Activated T-cell treated with anti-CD3 and anti-CD28 coated beads, Interleukin-2, amount 50 U/mL, for 1 hour (primary cell): Measurements from ENCODE around the gene RPL26.
A peak's percentile ranks its signal among the peaks of the same experiment; 100 is the strongest.
"Not testable (repeated sequence)": the region's sequence is repeated elsewhere in the genome, so short reads cannot be mapped to it uniquely, and the experiment has no call there.

Source experiments
- DNase-seq: peaks from one replicate; pipeline ENCODE4 v3.0.0-alpha.2; 2020

Gene RPL26

DNA sequence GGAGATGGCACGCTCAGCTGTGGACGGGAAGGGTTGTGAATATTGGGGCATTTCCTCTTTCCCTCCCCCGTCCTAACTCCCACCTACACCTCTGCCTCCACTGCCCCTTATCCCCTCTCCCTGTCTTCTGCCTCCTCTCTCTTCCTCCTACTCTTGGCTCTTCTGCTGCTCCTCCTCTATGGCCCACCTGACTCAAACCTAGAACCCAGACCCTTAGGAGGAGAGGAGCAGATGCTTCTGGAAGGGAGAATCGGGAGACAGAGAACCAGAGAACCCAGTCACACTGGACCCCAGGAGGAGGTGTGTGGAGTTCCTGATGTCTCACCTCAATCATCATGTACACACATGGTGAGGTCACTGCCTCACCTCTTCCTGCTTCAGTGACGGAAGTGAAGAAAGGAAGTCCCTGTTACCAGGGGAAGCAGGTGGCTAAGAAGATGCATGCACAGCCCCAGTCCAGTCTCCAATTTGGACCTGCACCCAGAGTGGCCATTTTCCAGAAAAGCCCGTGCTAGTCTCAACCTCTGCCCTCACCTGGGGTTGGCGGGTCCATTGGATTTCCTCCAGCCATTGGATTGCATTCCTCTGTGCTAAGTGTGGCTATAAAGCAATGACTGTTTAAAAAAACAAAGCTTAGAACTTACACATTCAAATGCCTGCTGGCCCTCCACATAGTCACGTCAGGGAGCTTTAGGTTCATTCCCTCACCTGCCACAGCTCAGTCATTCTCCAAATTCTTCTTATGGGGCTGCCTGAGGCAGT lies 10.7 kb upstream of the RPL26 start:
- DNase-seq = peak; percentile 42

DNA sequence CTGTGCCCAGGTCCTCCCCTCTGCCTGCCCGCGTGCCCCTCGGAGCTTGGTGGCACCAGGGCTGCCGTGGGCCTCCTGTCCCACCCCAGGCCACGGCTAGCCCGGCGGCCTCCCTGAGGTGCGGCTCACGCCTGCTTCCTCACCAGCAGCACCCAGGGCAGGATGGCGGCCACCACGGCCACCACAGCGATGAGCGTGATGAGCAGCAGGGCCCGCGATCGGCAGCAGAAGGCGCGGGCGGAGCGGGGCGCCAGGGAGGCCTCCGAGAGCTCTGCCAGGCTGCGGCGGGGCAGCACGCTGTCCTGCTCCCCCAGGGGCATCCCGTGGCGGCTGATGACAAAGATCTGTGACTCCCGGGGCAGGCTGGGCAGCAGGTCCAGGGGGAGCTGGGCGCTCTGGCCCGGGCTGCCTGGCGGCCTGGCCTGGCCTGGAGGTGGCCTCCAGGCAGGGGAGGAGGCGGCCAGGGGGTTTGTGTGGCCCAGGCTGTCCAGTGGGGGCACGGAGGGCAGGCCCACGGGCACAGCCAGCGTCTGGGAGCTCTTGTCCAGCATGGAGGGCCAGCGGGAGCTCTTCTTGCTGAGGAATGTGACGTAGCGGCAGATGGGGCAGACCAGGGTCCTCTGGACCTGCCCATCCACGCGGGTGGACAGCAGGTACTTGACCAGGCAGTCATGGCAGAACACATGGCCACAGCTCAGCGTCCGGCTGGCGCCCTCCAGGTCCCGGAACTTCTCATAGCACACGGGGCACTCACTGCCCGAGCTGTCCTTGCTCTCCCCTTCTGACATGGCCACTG lies 9.9 kb upstream of the RPL26 start:
- no peak for DNase-seq

DNA sequence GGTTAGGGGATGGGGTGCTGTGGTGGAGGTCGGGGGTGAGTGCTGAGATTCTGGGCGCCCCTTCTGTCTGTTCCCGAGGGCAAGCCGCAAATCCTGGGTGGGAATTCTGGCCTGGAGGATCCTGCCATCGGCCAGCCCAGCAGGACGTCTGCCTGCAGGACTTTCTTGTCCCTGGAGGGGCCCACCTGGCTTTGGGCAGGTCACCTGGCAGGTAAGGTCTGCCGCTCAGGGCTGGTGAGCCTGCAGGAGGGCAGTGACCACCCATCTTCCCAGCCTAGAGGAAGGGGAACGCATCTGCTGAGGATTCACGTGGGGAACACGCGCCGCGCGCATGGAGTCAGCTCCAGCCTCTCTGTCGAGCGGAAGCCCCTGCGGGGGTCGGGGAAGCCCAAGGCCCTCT lies 9.3 kb upstream of the RPL26 start:
- no peak for DNase-seq

DNA sequence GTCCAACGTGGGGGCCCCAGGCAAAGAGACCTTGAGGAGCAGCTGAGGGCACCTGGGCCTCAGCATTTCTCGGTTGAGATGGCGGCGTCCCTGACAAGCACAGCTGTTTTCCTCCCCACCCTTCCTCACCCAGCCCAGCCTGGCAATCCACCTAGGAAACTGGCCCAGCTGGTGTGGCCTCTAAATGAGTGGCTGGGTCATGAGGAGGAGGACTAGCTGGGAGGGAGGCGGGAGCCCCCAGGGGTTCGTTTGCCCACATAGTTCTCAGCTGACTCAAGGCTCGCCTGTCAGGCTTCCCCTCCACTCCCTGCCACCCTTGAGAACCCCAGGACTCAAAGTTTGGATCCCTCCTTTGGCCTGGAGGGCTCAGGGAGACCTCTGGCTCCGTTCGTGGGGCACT lies 8.7 kb upstream of the RPL26 start:
- no peak for DNase-seq

DNA sequence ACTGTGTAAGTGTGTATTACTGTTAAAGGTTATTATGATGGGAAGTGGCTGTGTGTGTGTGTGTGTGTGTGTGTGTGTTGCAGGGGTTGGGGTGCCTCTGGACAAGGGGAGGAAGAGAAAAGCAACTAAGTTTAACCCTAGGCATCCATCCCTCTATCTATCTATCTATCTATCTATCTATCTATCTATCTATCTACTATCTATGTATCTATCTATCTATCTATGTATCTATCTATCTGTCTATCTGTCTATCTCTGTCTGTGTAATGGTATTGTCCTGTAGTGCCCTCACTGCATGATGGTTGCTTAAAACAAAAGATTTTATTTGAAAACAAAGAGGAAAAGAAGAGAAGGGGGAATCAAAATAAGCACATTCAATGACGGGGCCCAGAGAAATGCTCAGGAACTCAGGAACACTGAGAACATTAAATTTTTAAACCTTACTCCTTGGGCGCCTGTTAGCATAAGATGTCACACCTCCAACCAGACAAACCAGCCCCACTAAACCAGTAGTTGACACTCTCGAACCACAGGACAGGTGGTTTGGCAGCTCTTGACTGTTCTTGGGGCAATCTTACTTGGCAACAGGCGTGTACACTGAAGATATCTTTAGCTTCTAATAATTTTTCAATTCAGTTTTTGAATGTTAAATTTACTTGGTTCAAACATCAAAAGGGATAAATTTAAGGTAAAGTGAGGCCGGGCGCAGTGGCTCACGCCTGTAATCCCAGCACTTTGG lies 5.1 kb upstream of the RPL26 start:
- no peak for DNase-seq

DNA sequence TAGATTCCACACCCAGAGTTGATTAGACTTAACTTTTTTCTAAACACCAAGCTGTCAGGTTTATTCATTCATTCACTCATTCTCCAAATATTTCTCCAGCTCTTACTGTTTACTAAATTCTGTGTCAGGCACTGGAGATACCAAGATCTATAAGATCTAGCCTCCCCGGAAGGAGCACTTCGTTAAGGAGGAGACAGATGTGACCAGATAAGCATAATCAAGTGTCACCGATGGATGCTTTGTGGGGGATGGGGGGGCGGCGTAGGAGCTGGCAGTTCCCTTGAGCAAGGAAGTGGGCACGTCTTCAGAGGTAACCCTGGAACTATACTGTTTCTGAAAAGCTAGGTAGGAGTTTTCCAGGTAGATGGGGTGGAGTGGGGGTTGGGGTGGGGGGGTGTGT lies 3.8 kb upstream of the RPL26 start:
- DNase-seq = no peak

DNA sequence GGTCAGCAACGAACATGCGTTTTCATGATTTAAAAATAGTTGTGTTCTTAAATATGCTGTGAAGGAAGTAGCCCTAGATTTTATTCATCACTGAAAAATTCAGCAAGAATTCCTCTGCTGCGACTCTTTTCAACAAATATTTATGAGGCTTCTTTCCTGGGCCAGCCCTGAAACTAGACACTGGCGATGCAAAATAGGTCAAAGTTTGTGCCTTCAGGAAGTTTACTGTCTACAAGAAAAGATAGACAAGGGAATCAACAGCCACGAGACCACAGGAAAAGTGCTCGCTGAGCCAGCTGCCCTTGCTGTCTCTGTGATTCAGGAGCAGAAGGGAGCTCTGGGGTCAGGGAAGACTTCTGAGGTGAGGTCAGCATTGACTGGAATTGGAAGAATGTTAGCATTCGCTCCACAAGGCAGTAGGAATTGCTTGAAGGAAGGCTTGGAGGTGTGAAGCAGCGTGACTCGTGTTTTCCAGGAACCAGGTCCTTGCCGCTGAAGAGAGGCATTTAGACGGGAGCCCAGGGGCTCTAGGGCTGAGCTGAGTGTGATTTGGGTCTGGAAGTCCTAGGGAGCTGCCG lies 1.9 kb upstream of the RPL26 start:
- DNase-seq = no peak

DNA sequence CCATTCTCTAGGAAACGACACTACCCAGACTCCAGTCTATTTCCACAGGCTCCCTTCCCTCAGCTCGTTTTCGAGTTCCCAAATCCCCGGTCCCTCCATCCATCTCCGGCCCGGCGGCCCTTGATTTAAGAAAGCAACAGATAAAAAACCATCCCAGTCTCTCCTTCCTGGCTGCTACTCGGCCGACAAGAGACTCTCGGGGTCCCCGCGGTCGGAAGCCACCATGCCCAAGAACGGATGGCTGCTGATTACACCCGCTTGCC lies 182 bp downstream of the RPL26 start:
- no peak for DNase-seq

DNA sequence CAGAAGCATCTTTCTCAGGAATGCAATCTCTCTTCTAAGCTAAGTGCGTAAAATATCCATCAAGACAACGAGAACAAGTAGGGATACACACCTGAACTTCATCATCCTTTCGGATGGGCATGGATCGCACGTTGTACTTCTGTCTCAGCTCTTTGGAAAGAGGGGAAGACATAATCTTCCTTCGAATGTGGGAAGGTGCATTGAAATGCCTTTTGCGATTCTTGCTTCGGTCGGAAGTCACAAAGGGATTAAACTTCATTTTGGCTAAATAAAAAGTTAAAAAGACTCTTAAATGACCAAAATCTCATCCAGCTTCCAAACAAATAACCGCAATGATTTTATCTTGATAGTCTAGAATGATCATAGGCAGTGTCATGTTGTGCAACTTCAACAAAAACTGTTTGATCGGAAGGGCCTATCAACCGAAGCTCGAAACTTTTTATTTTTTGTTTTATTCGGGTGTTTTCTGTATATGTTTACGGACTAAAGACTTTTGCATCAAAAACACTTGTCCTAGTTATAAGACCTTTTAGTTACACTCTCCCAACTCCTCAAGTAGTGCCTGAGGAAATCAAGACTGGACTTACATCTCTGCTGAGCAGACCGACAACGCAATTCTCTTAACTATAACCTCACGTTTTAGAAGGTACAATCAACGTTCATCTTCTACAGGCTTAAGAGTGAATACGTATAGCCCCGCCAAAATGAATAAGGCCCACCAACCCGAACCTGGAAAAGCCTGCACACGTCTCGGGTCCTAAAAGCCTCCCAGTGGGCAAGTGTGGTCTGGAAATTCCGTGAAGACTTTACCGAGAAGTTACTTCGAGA lies 727 bp downstream of the RPL26 start:
- DNase-seq = no peak

DNA sequence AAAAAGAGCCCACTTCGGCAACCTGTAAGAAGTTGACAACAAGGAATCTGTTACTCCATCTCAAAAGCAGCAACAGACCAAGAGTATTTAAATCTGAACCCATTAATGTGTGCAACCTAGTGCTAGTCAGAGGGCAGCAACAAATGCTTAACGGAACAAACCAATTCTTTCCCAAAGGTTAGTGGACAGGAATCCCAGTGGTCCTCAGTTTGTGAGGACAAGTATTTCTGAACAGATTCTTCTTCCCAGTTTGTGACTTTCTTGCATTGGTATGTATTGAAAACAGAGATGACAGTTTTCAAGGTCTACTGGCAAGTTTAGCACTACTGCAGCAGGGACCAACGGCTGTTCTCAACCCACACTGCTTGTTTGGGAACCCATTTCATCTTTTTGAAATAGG lies 2.9 kb downstream of the RPL26 start:
- DNase-seq = no peak

DNA sequence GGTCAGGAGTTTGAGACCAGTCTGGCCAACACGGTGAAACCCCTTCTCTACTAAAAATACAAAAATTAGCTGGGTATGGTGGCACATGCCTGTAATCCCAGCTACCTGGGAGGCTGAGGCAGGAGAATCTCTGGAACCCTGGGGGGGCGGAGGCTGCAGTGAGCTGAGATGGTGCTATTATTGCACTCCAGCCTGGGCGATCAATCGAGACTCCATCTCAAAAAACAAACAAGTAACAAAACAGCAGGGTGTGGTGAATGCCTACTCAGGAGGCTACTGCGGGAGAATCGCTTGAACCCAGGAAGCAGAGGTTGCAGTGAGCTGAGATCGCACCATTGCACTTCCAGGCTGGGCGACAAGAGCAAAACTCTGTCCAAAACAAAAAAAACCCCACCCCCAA lies 4.9 kb downstream of the RPL26 start:
- DNase-seq = not testable (repeated sequence)

DNA sequence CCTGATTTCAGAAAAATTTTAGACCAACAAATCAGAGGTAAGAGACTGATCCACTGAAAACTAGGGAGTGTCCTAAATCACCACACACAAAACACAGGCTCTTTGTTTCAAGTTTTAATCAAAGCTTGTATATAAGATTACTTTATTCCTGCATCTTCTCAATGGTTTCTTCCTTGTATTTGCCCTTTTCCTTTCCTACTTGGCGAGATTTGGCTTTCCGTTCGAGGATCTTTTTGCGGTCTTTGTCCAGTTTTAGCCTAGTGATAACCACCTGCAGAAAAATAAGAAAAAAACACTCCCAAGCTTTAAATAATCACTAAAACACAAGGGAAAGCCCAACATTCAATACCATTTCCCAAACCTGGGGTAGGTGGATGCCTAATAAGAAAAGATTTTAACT lies 5.6 kb downstream of the RPL26 start:
- no peak for DNase-seq

DNA sequence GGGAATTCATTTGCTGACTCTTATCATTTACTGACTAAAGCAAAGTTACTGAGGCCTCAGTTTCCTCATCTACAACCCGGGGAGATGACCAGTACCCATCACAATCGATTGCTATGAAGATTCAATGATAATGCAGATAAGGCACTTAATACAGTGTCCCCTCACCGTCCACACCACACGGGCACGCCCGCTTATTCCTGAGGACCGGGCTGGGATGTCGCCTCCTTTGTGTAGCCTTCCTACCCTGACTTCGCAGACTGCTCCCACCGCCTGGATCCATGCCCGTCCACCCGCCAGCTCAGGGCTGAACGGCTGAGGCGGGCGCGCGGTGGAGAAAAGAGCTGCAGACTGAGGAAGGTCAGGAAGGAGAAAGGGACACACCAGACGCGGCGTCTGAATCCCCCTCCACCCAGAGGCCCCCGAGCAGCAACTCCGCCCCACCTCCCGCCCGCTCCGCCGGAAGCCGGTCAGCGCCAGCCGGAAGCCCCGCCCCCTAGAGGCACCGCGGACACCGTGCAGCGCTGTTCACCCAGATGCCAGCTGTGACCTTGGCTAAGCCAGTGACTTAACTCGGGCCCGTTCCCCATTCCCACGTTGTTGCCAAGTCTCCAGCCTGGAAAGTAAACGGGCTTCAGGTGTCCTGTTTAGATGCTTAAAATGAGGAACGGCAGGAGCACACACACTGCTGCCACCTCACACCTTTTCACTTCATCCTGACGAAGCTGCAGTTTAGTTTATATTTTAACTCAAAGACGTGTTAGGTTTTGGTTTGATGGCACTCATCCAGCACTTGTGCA lies 6.5 kb downstream of the RPL26 start, which contains the start of gene KRABD2:
Gene KRABD2 (minus strand): TSS at position 434 of the 797 bp plus-strand sequence.
- DNase-seq = peak; percentile 88

DNA sequence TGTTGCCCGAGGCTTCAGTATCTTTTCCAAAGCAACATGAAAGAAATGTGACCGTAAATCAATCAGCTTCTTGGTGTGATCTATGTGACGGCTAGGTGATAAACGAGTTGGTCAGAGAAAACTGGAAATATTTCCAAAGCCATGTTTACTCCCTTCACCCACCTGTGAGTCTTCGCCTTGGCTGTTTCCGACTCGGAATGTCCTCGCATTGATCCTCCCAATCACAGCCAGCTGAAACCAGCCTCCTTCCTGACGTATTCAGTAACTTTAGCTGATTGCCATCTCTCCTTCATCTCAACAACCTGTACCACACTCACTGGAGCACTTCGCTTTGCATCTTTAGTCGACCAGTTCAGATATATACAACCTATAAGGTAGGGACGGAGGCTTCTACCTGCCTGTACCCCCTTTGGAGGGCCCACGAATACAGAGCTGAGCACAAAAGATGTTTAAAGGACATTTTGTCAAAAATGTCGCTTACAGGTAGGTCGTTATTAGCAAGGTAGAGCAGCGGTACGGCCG lies 7.2 kb downstream of the RPL26 start:
- no peak for DNase-seq

DNA sequence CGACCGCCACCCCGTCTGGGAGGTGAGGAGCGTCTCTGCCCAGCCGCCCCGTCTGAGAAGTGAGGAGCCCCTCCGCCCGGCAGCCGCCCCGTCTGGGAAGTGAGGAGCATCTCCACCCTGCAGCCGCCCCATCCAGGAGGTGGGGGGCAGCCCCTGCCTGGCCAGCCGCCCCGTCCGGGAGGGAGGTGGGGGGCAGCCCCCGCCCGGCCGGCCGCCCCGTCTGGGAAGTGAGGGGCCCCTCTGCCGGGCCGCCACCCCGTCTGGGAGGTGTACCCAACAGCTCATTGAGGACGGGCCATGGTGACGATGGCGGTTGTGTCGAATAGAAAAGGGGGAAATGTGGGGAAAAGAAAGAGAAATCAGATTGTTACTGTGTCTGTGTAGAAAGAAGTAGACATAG lies 9.1 kb downstream of the RPL26 start:
- not testable (repeated sequence) for DNase-seq

DNA sequence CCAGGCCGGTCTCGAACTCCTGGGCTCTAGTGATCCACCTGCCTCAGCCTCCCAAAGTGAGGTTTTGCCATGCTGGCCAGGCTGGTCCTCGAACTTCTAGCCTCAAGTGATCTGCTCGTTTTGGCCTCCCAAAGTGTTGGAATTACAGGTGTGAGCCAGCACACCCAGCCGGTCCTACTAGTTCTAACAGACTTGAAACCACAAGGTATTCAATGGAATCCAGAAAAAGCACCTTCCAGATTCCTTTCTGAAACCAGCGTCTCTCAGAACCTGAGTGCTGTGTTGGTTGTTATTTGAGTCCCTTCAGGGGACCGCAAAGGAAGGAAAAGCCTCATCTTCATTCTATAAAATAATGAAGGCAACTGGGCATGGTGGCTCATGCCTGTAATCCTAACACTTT lies 10.6 kb downstream of the RPL26 start:
- DNase-seq = no peak

DNA sequence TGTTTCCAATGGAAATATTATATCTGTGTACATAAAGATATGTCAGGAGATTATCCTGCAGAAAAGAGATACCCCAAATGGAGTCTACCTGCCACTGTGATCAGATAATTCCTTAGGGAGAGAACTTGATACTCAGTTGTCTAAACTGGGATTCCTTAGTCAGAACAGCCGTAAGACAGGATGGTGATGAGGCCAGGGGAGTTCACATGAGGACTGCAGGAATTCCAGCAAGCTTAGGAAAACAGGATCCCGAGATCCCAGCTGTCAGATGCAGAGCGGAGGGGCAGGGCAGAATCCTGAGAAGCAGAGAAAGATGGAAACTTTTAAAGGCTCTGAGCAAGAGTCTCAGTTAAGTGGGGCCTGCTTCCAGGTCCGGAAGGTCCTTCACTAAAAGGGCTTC lies 11.2 kb downstream of the RPL26 start:
- no peak for DNase-seq

DNA sequence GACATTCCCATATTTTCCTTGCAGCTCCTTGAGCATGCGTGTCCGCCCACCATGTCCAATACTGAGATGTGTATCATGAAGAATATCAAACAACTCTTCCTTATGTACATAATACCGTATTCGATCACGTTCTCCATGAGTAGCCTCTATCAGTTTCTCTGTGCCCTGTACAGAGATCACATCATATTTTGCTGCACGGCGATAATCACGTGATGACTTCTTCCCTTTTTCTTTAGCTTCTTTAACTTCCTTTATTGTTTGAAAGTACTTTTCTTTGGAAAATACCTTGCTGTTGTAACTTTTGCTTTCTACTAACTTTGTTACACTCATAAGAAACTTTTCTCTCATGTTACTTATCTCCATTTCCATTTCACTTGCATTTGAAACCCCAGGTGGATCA lies 13.0 kb downstream of the RPL26 start:
- DNase-seq = no peak

DNA sequence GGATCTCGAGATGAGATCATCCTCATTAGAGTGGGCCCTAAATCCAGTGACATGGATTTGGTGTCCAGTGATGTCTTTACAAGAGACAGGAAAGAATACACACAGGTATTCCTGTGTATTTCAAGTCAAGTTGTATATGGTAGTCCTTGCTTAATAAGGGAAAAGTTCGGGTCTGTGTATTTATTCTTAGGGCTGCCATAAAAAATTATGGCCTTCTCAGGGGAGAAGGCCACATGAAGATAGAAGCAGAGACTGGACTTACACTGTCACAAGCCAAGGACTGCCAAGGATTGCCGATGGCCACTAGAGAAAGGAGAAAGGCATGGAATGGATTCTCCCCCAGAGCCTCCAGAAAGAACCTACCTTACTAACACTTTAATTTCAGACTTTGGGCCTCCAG lies 14.8 kb downstream of the RPL26 start:
- no peak for DNase-seq

DNA sequence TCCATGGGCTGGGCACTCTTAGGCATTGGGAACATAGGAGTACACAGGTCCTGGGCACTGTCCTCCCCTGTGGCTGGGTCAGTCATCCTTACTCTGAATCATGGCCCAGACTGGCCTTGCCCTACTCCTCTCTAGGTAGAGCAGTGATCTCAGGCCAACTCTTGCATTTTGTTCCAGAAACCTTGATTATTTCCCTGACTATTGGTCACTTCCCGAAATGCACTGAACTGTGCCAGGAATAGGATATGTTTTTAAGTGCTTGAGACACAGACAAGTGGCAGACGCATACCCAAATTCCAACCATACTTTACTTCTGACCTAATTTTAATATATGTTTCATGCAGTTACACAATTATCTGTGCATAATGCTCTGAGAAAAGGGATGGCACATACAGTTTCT lies 16.8 kb downstream of the RPL26 start:
- DNase-seq = no peak

DNA sequence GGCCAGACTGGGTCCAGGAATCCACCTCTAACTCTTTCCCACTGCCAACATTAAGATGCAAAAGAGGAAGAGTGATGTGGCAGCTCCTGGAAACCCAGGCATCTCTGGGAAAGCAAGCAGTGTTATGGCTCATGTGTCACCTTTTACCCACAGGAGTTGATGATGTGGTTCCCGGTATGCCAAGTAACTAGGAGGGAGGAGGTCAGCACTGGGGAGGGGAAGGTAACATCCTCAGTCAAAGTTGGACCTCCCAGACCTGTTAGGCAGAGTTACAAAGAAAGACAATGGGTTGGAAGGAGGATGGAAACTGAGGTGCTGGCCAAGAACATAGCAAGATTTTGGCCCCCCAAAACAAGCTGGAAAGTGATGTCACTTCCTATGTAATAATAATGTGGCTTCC lies 17.9 kb downstream of the RPL26 start:
- DNase-seq = no peak
